OCI-LY3 (cell line): Measurements from ENCODE around the gene LPP.

Experiments used
- CTCF ChIP-seq: fragments of 200-600, 300-600 bp; sonication (generic); IDR thresholded peaks from 2 replicates; pipeline ENCODE4 v1.5.1; 2014; ENCODE audit warnings: antibody characterized with exemption, low read length, low read depth
- EZH2phosphoT487 ChIP-seq: fragments of 200-600 bp; shearing (Covaris generic); IDR thresholded peaks from 2 replicates; pipeline ENCODE4 v1.6.1; 2018; ENCODE audit warnings: antibody characterized with exemption, mixed run types, low read depth

GRCh38 chr3:188908002-188908850, 754.3 kb downstream of the LPP start:
- TF ChIP-seq CTCF (no peak), EZH2phosphoT487 (no peak)
